Thoracic aorta (tissue), 2 donors: ENCODE measurements around the gene LGALS7. TPM values are rescaled to one million over a fixed set of nuclear protein-coding genes. Genes with fewer than 3 reads are reported as not detected.
A peak's percentile ranks its signal among the peaks of the same experiment; 100 is the strongest.

Experiments used
- ATAC-seq: fragments of 150-250 bp; one replicate; pipeline ENCODE4 v1.8.0; 2017; ENCODE audit warnings: low read depth; ENCODE audit not compliant: insufficient number of reproducible peaks, low FRiP score
- DNase-seq: peaks from one replicate; pipeline ENCODE4 v3.0.0-alpha.2; 2020; ENCODE audit warnings: low spot score
- H3K27ac ChIP-seq, 2 donors: fragments of 200-600 bp; sonication (generic); 1 replicate in 1 of 2; 2 replicates in 1 of 2; pipeline ENCODE4 v1.5.1; 2016; ENCODE audit warnings: mild to moderate bottlenecking in 2 of 2, moderate library complexity in 2 of 2
- H3K27me3 ChIP-seq: fragments of 200-600 bp; sonication (generic); replicated peaks from 2 replicates; pipeline ENCODE4 v1.6.0; 2016; ENCODE audit warnings: mild to moderate bottlenecking; ENCODE audit not compliant: insufficient read depth
- H3K36me3 ChIP-seq: fragments of 200-600 bp; sonication (generic); one replicate; pipeline ENCODE4 v1.5.1; 2016
- H3K4me1 ChIP-seq, 2 donors: fragments of 200-600 bp; sonication (generic); 1 replicate in 1 of 2; 2 replicates in 1 of 2; pipeline versions ENCODE4 v1.5.1 to v1.6.0; 2016; ENCODE audit warnings: low read depth in 2 of 2, mild to moderate bottlenecking in 1 of 2; ENCODE audit not compliant: control insufficient read depth in 1 of 2
- H3K4me3 ChIP-seq: fragments of 200-600 bp; sonication (generic); 2 replicates; pipeline ENCODE4 v1.5.1; 2016; ENCODE audit warnings: mild to moderate bottlenecking
- H3K9me3 ChIP-seq: fragments of 200-600 bp; sonication (generic); 2 replicates; pipeline ENCODE4 v1.5.1; 2016
- CTCF ChIP-seq: fragments of 200-600 bp; sonication (generic); IDR thresholded peaks from one replicate; pipeline ENCODE4 v1.5.1; 2019; ENCODE audit warnings: antibody characterized with exemption
- total RNA-seq, 2 donors: library from RNA; depleted of rRNA; stranded (reverse); fragments of >200 nt; gene quantifications; one replicate each; pipeline versions ENCODE4 v1.1.0 to v1.2.3, GENCODE V29; 2016

LGALS7 gene
- total RNA-seq, 2 donors from 2014 or later = not detected

- Histone ChIP-seq H3K27me3 (no peaks in the 10 kb centered on the region), H3K4me1 (peaks cover 3 to 18% of the 10 kb centered on the region in 2 donors), H3K27ac (no peak overlapping the region), H3K36me3 (no peaks in the 10 kb centered on the region), H3K4me3 (peak overlapping the region; percentile 63), H3K9me3 (no peaks in the 10 kb centered on the region)
- ATAC-seq (no peak), DNase-seq (no peak)
- TF ChIP-seq CTCF = no peak
These were observed 36.7 kb downstream of the LGALS7 start for GRCh38 chr19:38736413-38737280.

GRCh38 chr19:38736036-38736412 is 37.3 kb downstream of the LGALS7 start:
- Histone ChIP-seq H3K36me3 (peaks cover 2% of the 10 kb centered on the region), H3K4me3 (peak overlapping the region; percentile 63), H3K9me3 (no peaks in the 10 kb centered on the region), H3K4me1 (peaks cover 3 to 18% of the 10 kb centered on the region in 2 donors), H3K27me3 (no peaks in the 10 kb centered on the region), H3K27ac (no peak overlapping the region)
- no peak for ATAC-seq
- no peak for TF ChIP-seq CTCF
- no peak for DNase-seq

- Histone ChIP-seq H3K36me3 (peaks cover 9% of the 10 kb centered on the region), H3K4me3 (peak overlapping the region; percentile 10), H3K27ac (peak overlapping the region; percentile 70 to 81), H3K27me3 (no peaks in the 10 kb centered on the region), H3K4me1 (peaks cover 3 to 18% of the 10 kb centered on the region in 2 donors), H3K9me3 (no peaks in the 10 kb centered on the region)
- TF ChIP-seq CTCF = no peak
- ATAC-seq (no peak), DNase-seq (no peak)
These were observed 38.0 kb downstream of the LGALS7 start for GRCh38 chr19:38735257-38735686.

DNA sequence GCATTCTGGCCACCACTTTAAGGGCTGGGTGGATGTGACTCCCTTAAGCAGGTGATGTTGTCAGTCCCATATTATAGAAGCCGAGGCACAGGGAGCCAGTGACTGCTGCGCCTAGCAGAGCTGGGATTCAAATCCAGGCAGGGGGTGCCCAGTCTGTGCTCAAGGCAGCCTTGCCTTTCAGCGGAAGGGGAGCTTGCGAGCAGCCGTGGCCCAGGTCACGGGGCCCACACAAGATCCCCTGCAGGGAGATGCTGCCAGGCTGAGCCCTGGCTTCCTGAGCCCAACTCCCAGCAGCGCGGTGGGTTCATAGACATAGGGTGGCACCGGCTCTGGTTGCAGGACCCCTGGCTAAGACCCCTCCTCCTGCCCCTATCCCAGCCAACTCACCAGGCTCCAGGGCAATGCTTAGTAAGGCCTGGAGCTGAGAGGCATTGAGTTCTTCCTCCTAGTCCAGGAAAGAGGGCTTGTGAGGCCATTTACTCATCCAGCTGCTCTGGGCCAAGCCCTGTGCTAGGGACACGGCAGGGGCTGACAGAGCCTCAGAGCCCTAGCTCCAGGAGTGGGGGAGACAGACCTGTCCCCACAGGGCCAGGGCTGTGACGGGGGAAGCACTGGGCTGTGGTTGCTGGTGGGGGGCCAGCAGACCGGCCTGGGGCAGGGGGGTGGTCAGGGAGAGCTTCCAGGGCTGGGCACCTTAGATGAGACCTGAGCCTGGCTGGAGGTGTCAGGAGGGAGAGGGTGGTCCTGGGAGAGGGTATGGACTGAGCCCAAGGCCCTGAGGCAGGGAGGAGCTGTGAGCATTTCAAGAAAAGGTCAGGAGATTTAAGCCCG is 38.7 kb downstream of the LGALS7 start:
- Histone ChIP-seq H3K4me3 (no peak overlapping the region), H3K9me3 (no peaks in the 10 kb centered on the region), H3K4me1 (peaks cover 3 to 18% of the 10 kb centered on the region in 2 donors), H3K27me3 (no peaks in the 10 kb centered on the region), H3K27ac (peak overlapping the region; percentile 70 to 81), H3K36me3 (peaks cover 9% of the 10 kb centered on the region)
- no peak for TF ChIP-seq CTCF
- no peak for DNase-seq
- ATAC-seq = no peak

DNA sequence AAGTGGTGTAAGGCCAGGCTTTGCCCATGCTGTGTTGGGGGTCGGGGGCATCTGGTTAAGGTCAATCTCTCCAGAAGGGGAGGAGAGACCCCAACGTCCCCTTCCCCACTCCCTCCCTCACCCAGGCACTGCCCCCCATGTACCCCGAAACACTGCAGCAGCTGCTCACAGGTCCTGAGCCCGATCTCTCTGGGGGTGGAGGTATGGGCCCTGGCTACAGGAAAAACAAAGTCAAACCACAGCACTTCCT is 39.2 kb downstream of the LGALS7 start:
- no peak overlapping the region for H3K4me3 ChIP-seq
- DNase-seq (no peak), ATAC-seq (no peak)
- no peaks in the 10 kb centered on the region for H3K9me3 ChIP-seq
- peaks cover 3 to 18% of the 10 kb centered on the region in 2 donors for H3K4me1 ChIP-seq
- no peak for TF ChIP-seq CTCF
- peaks cover 11% of the 10 kb centered on the region for H3K36me3 ChIP-seq
- H3K27me3 ChIP-seq = no peaks in the 10 kb centered on the region
- H3K27ac ChIP-seq = peak overlapping the region; percentile 70 to 81
